ENCODE results near the gene DLG1. TPM values are rescaled to one million over a fixed set of nuclear protein-coding genes. Genes with fewer than 3 reads are reported as not detected.

The DLG1 gene
- total and polyA plus RNA-seq, 2 donors (not counting 1 experiment from before 2014, with no cell fraction given) = 47.7 to 53.0 TPM

- Histone ChIP-seq H3K27ac (ENCODE audit: insufficient read depth, low read length) (no peak overlapping the region), H3K9ac (ENCODE audit: insufficient read depth, low read length) (no peak overlapping the region), H3K36me3 (ENCODE audit: control insufficient read depth, insufficient read depth, low read length) (no peaks in the 10 kb centered on the region), H2AFZ (ENCODE audit: low read length) (no peak overlapping the region), H3K79me2 (ENCODE audit: control insufficient read depth, insufficient read depth, low read length) (peaks cover 57% of the 10 kb centered on the region), H3K27me3 (ENCODE audit: control insufficient read depth, insufficient read depth, low read length) (no peaks in the 10 kb centered on the region), H4K20me1 (ENCODE audit: control insufficient read depth, extremely low read depth, insufficient read depth, low read length) (no peaks in the 10 kb centered on the region), H3K4me3 (replicated peaks in 1 of 4; ENCODE audit: control extremely low read depth in 1 of 4, insufficient read depth in 1 of 4, low read depth in 3 of 4, low read length in 4 of 4) (no peak overlapping the region), H3K4me1 (ENCODE audit: control insufficient read depth, extremely low read depth, insufficient read depth, low read length) (no peaks in the 10 kb centered on the region), H3K4me2 (ENCODE audit: extremely low read depth, insufficient read depth, low read length) (no peak overlapping the region), H3K9me3 (ENCODE audit: control insufficient read depth, insufficient read depth, low read depth, low read length) (no peaks in the 10 kb centered on the region)
- no peak for DNase-seq (ENCODE audit: low read depth in 2 of 2)
- TF ChIP-seq EZH2 (IDR thresholded peaks at IDR 0.05; ENCODE audit: low read length, missing control alignments) (no peak), CTCF (conservative IDR thresholded peaks at IDR 0.05 in 1 of 2, IDR thresholded peaks at IDR 0.05 in 1 of 2; ENCODE audit: low read depth in 1 of 2, low read length in 2 of 2) (no peak)
These were observed 93.1 kb downstream of the DLG1 start for GRCh38 chr3:197205265-197205664.

DNA sequence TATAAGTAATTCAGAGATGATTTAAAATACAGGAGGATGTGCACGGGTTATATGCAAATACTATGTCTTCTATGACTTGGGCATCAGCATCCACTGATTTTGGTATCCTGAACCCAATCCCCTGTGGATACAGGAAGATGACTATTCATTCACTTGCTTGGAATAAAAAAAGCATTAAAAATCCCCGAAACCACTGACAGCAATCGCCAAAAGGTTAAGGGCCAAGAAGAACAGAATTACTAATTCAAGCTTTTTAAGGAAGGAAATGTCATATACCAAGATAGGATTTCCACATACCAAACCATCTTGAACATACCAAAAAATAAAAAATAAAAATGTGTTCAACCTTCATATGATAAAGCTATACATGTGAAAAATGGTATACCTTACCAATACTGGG lies 93.7 kb downstream of the DLG1 start:
- H3K27ac ChIP-seq (ENCODE audit: insufficient read depth, low read length) = no peak overlapping the region
- H3K4me1 ChIP-seq (ENCODE audit: control insufficient read depth, extremely low read depth, insufficient read depth, low read length) = no peaks in the 10 kb centered on the region
- no peak overlapping the region for H3K4me2 ChIP-seq (ENCODE audit: extremely low read depth, insufficient read depth, low read length)
- no peaks in the 10 kb centered on the region for H3K36me3 ChIP-seq (ENCODE audit: control insufficient read depth, insufficient read depth, low read length)
- no peak overlapping the region for H3K4me3 ChIP-seq (replicated peaks in 1 of 4; ENCODE audit: control extremely low read depth in 1 of 4, insufficient read depth in 1 of 4, low read depth in 3 of 4, low read length in 4 of 4)
- no peak overlapping the region for H2AFZ ChIP-seq (ENCODE audit: low read length)
- H3K9ac ChIP-seq (ENCODE audit: insufficient read depth, low read length) = no peak overlapping the region
- no peak for DNase-seq (ENCODE audit: low read depth in 2 of 2)
- no peaks in the 10 kb centered on the region for H3K27me3 ChIP-seq (ENCODE audit: control insufficient read depth, insufficient read depth, low read length)
- H4K20me1 ChIP-seq (ENCODE audit: control insufficient read depth, extremely low read depth, insufficient read depth, low read length) = no peaks in the 10 kb centered on the region
- H3K9me3 ChIP-seq (ENCODE audit: control insufficient read depth, insufficient read depth, low read depth, low read length) = no peaks in the 10 kb centered on the region
- peaks cover 54% of the 10 kb centered on the region for H3K79me2 ChIP-seq (ENCODE audit: control insufficient read depth, insufficient read depth, low read length)
- TF ChIP-seq CTCF (conservative IDR thresholded peaks at IDR 0.05 in 1 of 2, IDR thresholded peaks at IDR 0.05 in 1 of 2; ENCODE audit: low read depth in 1 of 2, low read length in 2 of 2) = no peak
- TF ChIP-seq EZH2 (IDR thresholded peaks at IDR 0.05; ENCODE audit: low read length, missing control alignments) = no peak

DNA sequence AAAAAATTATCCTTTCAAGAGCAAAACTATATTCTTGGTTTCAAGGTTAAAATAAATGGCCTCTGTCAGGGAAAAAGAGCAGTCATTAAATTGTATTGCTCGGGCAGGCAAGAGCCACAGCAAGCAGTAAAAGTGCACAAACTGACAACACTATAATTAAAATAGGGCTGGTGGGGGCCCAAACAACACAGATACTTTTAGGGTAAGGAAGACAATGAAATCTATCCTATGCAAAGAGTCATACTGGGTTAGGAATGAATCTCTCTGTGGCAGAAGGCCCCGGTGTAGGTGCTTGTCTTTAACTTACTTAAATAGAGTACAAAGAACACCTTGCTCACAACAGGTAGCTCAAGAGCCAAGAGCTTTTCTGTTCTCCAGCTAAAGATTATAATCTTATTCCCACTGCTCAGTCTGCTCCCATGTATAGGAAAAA lies 94.7 kb downstream of the DLG1 start:
- no peaks in the 10 kb centered on the region for H3K4me1 ChIP-seq (ENCODE audit: control insufficient read depth, extremely low read depth, insufficient read depth, low read length)
- H3K27ac ChIP-seq (ENCODE audit: insufficient read depth, low read length) = no peak overlapping the region
- no peaks in the 10 kb centered on the region for H4K20me1 ChIP-seq (ENCODE audit: control insufficient read depth, extremely low read depth, insufficient read depth, low read length)
- H2AFZ ChIP-seq (ENCODE audit: low read length) = no peak overlapping the region
- no peak for TF ChIP-seq CTCF (conservative IDR thresholded peaks at IDR 0.05 in 1 of 2, IDR thresholded peaks at IDR 0.05 in 1 of 2; ENCODE audit: low read depth in 1 of 2, low read length in 2 of 2)
- no peak for TF ChIP-seq EZH2 (IDR thresholded peaks at IDR 0.05; ENCODE audit: low read length, missing control alignments)
- no peaks in the 10 kb centered on the region for H3K9me3 ChIP-seq (ENCODE audit: control insufficient read depth, insufficient read depth, low read depth, low read length)
- no peak overlapping the region for H3K4me3 ChIP-seq (replicated peaks in 1 of 4; ENCODE audit: control extremely low read depth in 1 of 4, insufficient read depth in 1 of 4, low read depth in 3 of 4, low read length in 4 of 4)
- H3K79me2 ChIP-seq (ENCODE audit: control insufficient read depth, insufficient read depth, low read length) = peaks cover 54% of the 10 kb centered on the region
- no peak overlapping the region for H3K9ac ChIP-seq (ENCODE audit: insufficient read depth, low read length)
- no peak for DNase-seq (ENCODE audit: low read depth in 2 of 2)
- H3K27me3 ChIP-seq (ENCODE audit: control insufficient read depth, insufficient read depth, low read length) = no peaks in the 10 kb centered on the region
- H3K36me3 ChIP-seq (ENCODE audit: control insufficient read depth, insufficient read depth, low read length) = no peaks in the 10 kb centered on the region
- H3K4me2 ChIP-seq (ENCODE audit: extremely low read depth, insufficient read depth, low read length) = no peak overlapping the region

Data from fibroblast of lung (primary cell).